ENCODE results near the gene RIMS1. TPM values are rescaled to one million over a fixed set of nuclear protein-coding genes. Genes with fewer than 3 reads are reported as not detected.

Gene RIMS1
- total and polyA plus RNA-seq, 2 donors (not counting 1 experiment from before 2014, with no cell fraction given) = not detected

GRCh38 chr6:72440611-72441010 is 554.3 kb downstream of the RIMS1 start:
- CTCF ChIA-PET = interaction anchor here (0.6 kb wide), 1 partner anchor 788 kb away, joined by 3 read pairs; no protein-coding TSS in a partner anchor

GRCh38 chr6:72446430-72446829 is 560.1 kb downstream of the RIMS1 start:
- no peak for ATAC-seq (ENCODE audit: low read depth)
- CTCF ChIA-PET = no interaction called here
- no peak overlapping the region for H3K27ac Mint-ChIP-seq

More at GRCh38 chr6:72440611-72441010, 554.3 kb downstream of the RIMS1 start:
- no peak overlapping the region for H3K4me2 ChIP-seq (replicated peaks; ENCODE audit: low read depth, low read length, poor library complexity, severe bottlenecking)
- no peaks in the 10 kb centered on the region for H3K79me2 ChIP-seq (ENCODE audit: control insufficient read depth, insufficient read depth, low read length)
- Mint-ChIP-seq H3K4me3 (no peak overlapping the region), H3K27me3 (peaks cover 49% of the 10 kb centered on the region), H3K27ac (no peak overlapping the region), H3K9me3 (ENCODE audit: insufficient read depth) (no peaks in the 10 kb centered on the region), H3K4me1 (no peaks in the 10 kb centered on the region)
- peaks cover 0 to 4% (median 3%) of the 10 kb centered on the region in 4 experiments for H3K27me3 ChIP-seq (replicated peaks in 1 of 4; ENCODE audit: control extremely low read depth in 1 of 4, control insufficient read depth in 3 of 4, insufficient read depth in 4 of 4, low read length in 3 of 4)
- no peaks in the 10 kb centered on the region for H4K20me1 ChIP-seq (ENCODE audit: control insufficient read depth, insufficient read depth, low read length, poor library complexity, severe bottlenecking)
- H3K9ac ChIP-seq (ENCODE audit: low read length) = no peak overlapping the region
- H2AFZ ChIP-seq (ENCODE audit: insufficient read depth, low read depth, low read length, poor library complexity, severe bottlenecking) = no peak overlapping the region
- intact Hi-C loops (cut with micrococcal nuclease) = no loop called here
- H3K4me3 ChIP-seq (ENCODE audit: control extremely low read depth in 1 of 5, extremely low read depth in 1 of 5, insufficient read depth in 1 of 5, low read depth in 2 of 5, low read length in 4 of 5) = no peak overlapping the region
- TF ChIP-seq, protein P1, sequence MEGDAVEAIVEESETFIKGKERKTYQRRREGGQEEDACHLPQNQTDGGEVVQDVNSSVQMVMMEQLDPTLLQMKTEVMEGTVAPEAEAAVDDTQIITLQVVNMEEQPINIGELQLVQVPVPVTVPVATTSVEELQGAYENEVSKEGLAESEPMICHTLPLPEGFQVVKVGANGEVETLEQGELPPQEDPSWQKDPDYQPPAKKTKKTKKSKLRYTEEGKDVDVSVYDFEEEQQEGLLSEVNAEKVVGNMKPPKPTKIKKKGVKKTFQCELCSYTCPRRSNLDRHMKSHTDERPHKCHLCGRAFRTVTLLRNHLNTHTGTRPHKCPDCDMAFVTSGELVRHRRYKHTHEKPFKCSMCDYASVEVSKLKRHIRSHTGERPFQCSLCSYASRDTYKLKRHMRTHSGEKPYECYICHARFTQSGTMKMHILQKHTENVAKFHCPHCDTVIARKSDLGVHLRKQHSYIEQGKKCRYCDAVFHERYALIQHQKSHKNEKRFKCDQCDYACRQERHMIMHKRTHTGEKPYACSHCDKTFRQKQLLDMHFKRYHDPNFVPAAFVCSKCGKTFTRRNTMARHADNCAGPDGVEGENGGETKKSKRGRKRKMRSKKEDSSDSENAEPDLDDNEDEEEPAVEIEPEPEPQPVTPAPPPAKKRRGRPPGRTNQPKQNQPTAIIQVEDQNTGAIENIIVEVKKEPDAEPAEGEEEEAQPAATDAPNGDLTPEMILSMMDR (IDR thresholded peaks at IDR 0.05) = no peak
- no peak for TF ChIP-seq EZH2 (IDR thresholded peaks at IDR 0.05; ENCODE audit: borderline replicate concordance, insufficient read depth, low read depth, low read length, poor library complexity, severe bottlenecking)
- ATAC-seq (ENCODE audit: low read depth) (no peak), DNase-seq (no peak)
- H3K9me3 ChIP-seq (ENCODE audit: control extremely low read depth in 1 of 3, control insufficient read depth in 2 of 3, insufficient read depth in 1 of 3, low read length in 2 of 3) = no peaks in the 10 kb centered on the region
- no CpG with 5 or more reads among the region's 1 CpG for WGBS (ENCODE audit: insufficient coverage)
- no peaks in the 10 kb centered on the region for H3K4me1 ChIP-seq (ENCODE audit: control insufficient read depth in 2 of 2, insufficient read depth in 2 of 2, low read length in 2 of 2)
- H3K27ac ChIP-seq (ENCODE audit: low read length in 2 of 2) = no peak overlapping the region
- no peaks in the 10 kb centered on the region for H3K36me3 ChIP-seq (replicated peaks in 1 of 2; ENCODE audit: control extremely low read depth in 1 of 2, control insufficient read depth in 1 of 2, extremely low read depth in 1 of 2, insufficient read depth in 2 of 2, low read length in 1 of 2)
- POLR2A ChIA-PET = no interaction called here

More at GRCh38 chr6:72446430-72446829, 560.1 kb downstream of the RIMS1 start:
- Histone ChIP-seq H3K27me3 (replicated peaks in 1 of 4; ENCODE audit: control extremely low read depth in 1 of 4, control insufficient read depth in 3 of 4, insufficient read depth in 4 of 4, low read length in 3 of 4) (peaks cover 0 to 4% (median 0%) of the 10 kb centered on the region in 4 experiments), H3K4me3 (ENCODE audit: control extremely low read depth in 1 of 5, extremely low read depth in 1 of 5, insufficient read depth in 1 of 5, low read depth in 2 of 5, low read length in 4 of 5) (no peak overlapping the region), H3K79me2 (ENCODE audit: control insufficient read depth, insufficient read depth, low read length) (no peaks in the 10 kb centered on the region), H4K20me1 (ENCODE audit: control insufficient read depth, insufficient read depth, low read length, poor library complexity, severe bottlenecking) (no peaks in the 10 kb centered on the region), H3K9ac (ENCODE audit: low read length) (no peak overlapping the region), H3K27ac (ENCODE audit: low read length in 2 of 2) (no peak overlapping the region), H3K4me2 (replicated peaks; ENCODE audit: low read depth, low read length, poor library complexity, severe bottlenecking) (no peak overlapping the region), H2AFZ (ENCODE audit: insufficient read depth, low read depth, low read length, poor library complexity, severe bottlenecking) (no peak overlapping the region), H3K4me1 (ENCODE audit: control insufficient read depth in 2 of 2, insufficient read depth in 2 of 2, low read length in 2 of 2) (peaks cover 5% of the 10 kb centered on the region in 2 donors), H3K9me3 (ENCODE audit: control extremely low read depth in 1 of 3, control insufficient read depth in 2 of 3, insufficient read depth in 1 of 3, low read length in 2 of 3) (peaks cover 0 to 4% (median 0%) of the 10 kb centered on the region in 3 donors), H3K36me3 (replicated peaks in 1 of 2; ENCODE audit: control extremely low read depth in 1 of 2, control insufficient read depth in 1 of 2, extremely low read depth in 1 of 2, insufficient read depth in 2 of 2, low read length in 1 of 2) (no peaks in the 10 kb centered on the region)
- TF ChIP-seq, protein P1 (IDR thresholded peaks at IDR 0.05) = no peak
- TF ChIP-seq EZH2 (IDR thresholded peaks at IDR 0.05; ENCODE audit: borderline replicate concordance, insufficient read depth, low read depth, low read length, poor library complexity, severe bottlenecking) = no peak
- H3K4me1 Mint-ChIP-seq = peaks cover 6% of the 10 kb centered on the region
- peaks cover 24% of the 10 kb centered on the region for H3K27me3 Mint-ChIP-seq
- H3K9me3 Mint-ChIP-seq (ENCODE audit: insufficient read depth) = no peaks in the 10 kb centered on the region
- POLR2A ChIA-PET = no interaction called here
- no CpG with 5 or more reads among the region's 1 CpG for WGBS (ENCODE audit: insufficient coverage)
- DNase-seq = no peak
- H3K4me3 Mint-ChIP-seq = no peak overlapping the region
- intact Hi-C loops (cut with micrococcal nuclease) = no loop called here

All from B cell (primary cell).